Kasumi-1 (cell line): Measurements from ENCODE around the gene MED12L.
A peak's percentile ranks its signal among the peaks of the same experiment; 100 is the strongest.

Experiments used
- DNase-seq, 2 experiments: peaks; one replicate each; lab custom pipeline; 2025; lab: John Stamatoyannopoulos, UW

The MED12L gene

GRCh38 chr3:151328298-151328995, 243.0 kb downstream of the MED12L start:
- DNase-seq: peak; percentile 65 to 76

GRCh38 chr3:151329363-151329762, 243.9 kb downstream of the MED12L start, which contains the start of gene P2RY13:
Gene P2RY13 (minus strand): TSS chr3:151329549. CDS start chr3:151329528, 21 bp downstream.
- DNase-seq: peak; percentile 37 to 56

- DNase-seq: no peak
Measured at GRCh38 chr3:151330379-151330778, 244.9 kb downstream of the MED12L start.

- peak; percentile 16 to 26 for DNase-seq
Measured at GRCh38 chr3:151330899-151331298, 245.4 kb downstream of the MED12L start.

GRCh38 chr3:151331696-151332095, 246.2 kb downstream of the MED12L start:
- DNase-seq: no peak

- no peak for DNase-seq
Measured at GRCh38 chr3:151345859-151346258, 260.4 kb downstream of the MED12L start.

GRCh38 chr3:151346292-151346691, 260.8 kb downstream of the MED12L start:
- DNase-seq: peak; percentile 59 to 64

- DNase-seq: peak; percentile 96 to 99
Measured at GRCh38 chr3:151347432-151347831, 262.0 kb downstream of the MED12L start.

GRCh38 chr3:151350656-151351055, 265.2 kb downstream of the MED12L start:
- DNase-seq: no peak

GRCh38 chr3:151351219-151351618, 265.8 kb downstream of the MED12L start:
- peak; percentile 25 to 45 for DNase-seq

- DNase-seq: peak; percentile 34 to 54
Measured at GRCh38 chr3:151351648-151352047, 266.2 kb downstream of the MED12L start.

- no peak for DNase-seq
Measured at GRCh38 chr3:151356794-151357462, 271.5 kb downstream of the MED12L start.

GRCh38 chr3:151357463-151357850, 272.0 kb downstream of the MED12L start:
- DNase-seq: no peak

GRCh38 chr3:151362751-151363174, 277.3 kb downstream of the MED12L start:
- no peak for DNase-seq

GRCh38 chr3:151366993-151367392, 281.5 kb downstream of the MED12L start:
- no peak for DNase-seq

GRCh38 chr3:151367448-151367847, 282.0 kb downstream of the MED12L start:
- no peak for DNase-seq

- no peak for DNase-seq
Measured at GRCh38 chr3:151371526-151371925, 286.1 kb downstream of the MED12L start.

- no peak for DNase-seq
Measured at GRCh38 chr3:151372063-151372820, 286.8 kb downstream of the MED12L start.

GRCh38 chr3:151377768-151378385, 292.4 kb downstream of the MED12L start:
- no peak for DNase-seq

GRCh38 chr3:151379083-151379734, 293.7 kb downstream of the MED12L start:
- DNase-seq: peak; percentile 64 to 77

GRCh38 chr3:151382671-151383070, 297.2 kb downstream of the MED12L start:
- peak; percentile 69 to 70 for DNase-seq

- no peak for DNase-seq
Measured at GRCh38 chr3:151383111-151383510, 297.6 kb downstream of the MED12L start.
